Activated CD8-positive, alpha-beta memory T cell treated with anti-CD3 and anti-CD28 coated beads for 36 hours (primary cell): ENCODE data around the gene ZNF132. TPM values are rescaled to one million over a fixed set of nuclear protein-coding genes. Genes with fewer than 3 reads are reported as not detected.
"Not testable (repeated sequence)": the region's sequence is repeated elsewhere in the genome, so short reads cannot be mapped to it uniquely, and the experiment has no call there.

Experiments used
- CTCF ChIA-PET: fragments of 350-600 bp; sonication (Branson Sonifier 250); formaldehyde crosslinking; loops from one replicate; lab custom pipeline; 2021; ENCODE audit warnings: antibody characterized with exemption; lab: Charles Lee
- POLR2A ChIA-PET: fragments of 350-600 bp; sonication (Branson Sonifier 250); formaldehyde crosslinking; loops from one replicate; lab custom pipeline; 2021; ENCODE audit warnings: antibody characterized with exemption; lab: Charles Lee
- total RNA-seq, 2 experiments: library from RNA; stranded (reverse); gene quantifications; one replicate each; pipeline ENCODE4 v1.2.3, GENCODE V29; 2021

Gene ZNF132
- total RNA-seq, 2 experiments from 2014 or later: 5.0 to 5.3 TPM

GRCh38 chr19:58470837-58471543, 31.0 kb upstream of the ZNF132 start:
- POLR2A ChIA-PET, CTCF ChIA-PET: not testable (repeated sequence)

- ChIA-PET CTCF (interaction anchor here (1.2 to 1.5 kb wide), 2 partner anchors 20 to 50 kb away, joined by 3 read pairs; no protein-coding TSS in a partner anchor), POLR2A (no interaction called here)
These were observed 29.5 kb upstream of the ZNF132 start for GRCh38 chr19:58469241-58470013.

- POLR2A ChIA-PET: interaction anchor here (0.6 kb wide), 1 partner anchor 25 kb away, joined by 4 read pairs; no protein-coding TSS in a partner anchor
- CTCF ChIA-PET: interaction anchor here (1.5 kb wide), 1 partner anchor 51 kb away, joined by 3 read pairs; no protein-coding TSS in a partner anchor
These were observed 28.4 kb upstream of the ZNF132 start for GRCh38 chr19:58468216-58468839.

- ChIA-PET CTCF (no interaction called here), POLR2A (no interaction called here)
These were observed 27.0 kb upstream of the ZNF132 start, which contains the start of gene ZNF324 for GRCh38 chr19:58466760-58467589. TSS of gene ZNF324 (plus strand) at chr19:58467080. CDS start at chr19:58469186, 2,106 bp downstream.

GRCh38 chr19:58466089-58466759, 26.3 kb upstream of the ZNF132 start:
- ChIA-PET CTCF (no interaction called here), POLR2A (no interaction called here)

- CTCF ChIA-PET: interaction anchor here (1.0 kb wide), 1 partner anchor 8 kb away, joined by 3 read pairs; the partner anchor contains the start of gene ZNF324B
- POLR2A ChIA-PET: no interaction called here
These were observed 20.1 kb upstream of the ZNF132 start for GRCh38 chr19:58460039-58460438.

- CTCF ChIA-PET: no interaction called here
- POLR2A ChIA-PET: no interaction called here
These were observed 16.2 kb upstream of the ZNF132 start for GRCh38 chr19:58456111-58456510.

GRCh38 chr19:58455306-58455705, 15.4 kb upstream of the ZNF132 start:
- CTCF ChIA-PET: no interaction called here
- POLR2A ChIA-PET: no interaction called here

GRCh38 chr19:58453743-58454142, 13.8 kb upstream of the ZNF132 start:
- CTCF ChIA-PET: no interaction called here
- POLR2A ChIA-PET: no interaction called here

- CTCF ChIA-PET: interaction anchor here (0.8 to 1.5 kb wide), 2 partner anchors 9 to 11 kb away, joined by 3 read pairs; partner anchors contain the start of gene ZNF132
- POLR2A ChIA-PET: interaction anchor here (1.0 kb wide), 1 partner anchor 12 kb away, joined by 3 read pairs; the partner anchor contains the start of gene ZNF132
These were observed 11.6 kb upstream of the ZNF132 start, which contains the start of gene ZNF324B for GRCh38 chr19:58451358-58452101. TSS of gene ZNF324B (plus strand) at chr19:58451622. CDS start at chr19:58453702, 2,080 bp downstream.

- ChIA-PET POLR2A (interaction anchor here (1.0 kb wide), 1 partner anchor 11 kb away, joined by 3 read pairs; the partner anchor contains the start of gene ZNF132), CTCF (interaction anchor here (0.8 to 1.5 kb wide), 2 partner anchors 10 kb away, joined by 3 read pairs; partner anchors contain the start of gene ZNF132)
These were observed 11.0 kb upstream of the ZNF132 start for GRCh38 chr19:58450856-58451357.

GRCh38 chr19:58449980-58450379, 10.0 kb upstream of the ZNF132 start:
- ChIA-PET CTCF (interaction anchor here (0.6 kb wide), 1 partner anchor 127 kb away, joined by 5 read pairs; no protein-coding TSS in a partner anchor), POLR2A (interaction anchor here (0.5 kb wide), 1 partner anchor 11 kb away, joined by 4 read pairs; no protein-coding TSS in a partner anchor)

GRCh38 chr19:58448860-58449259, 8.9 kb upstream of the ZNF132 start:
- CTCF ChIA-PET, POLR2A ChIA-PET: not testable (repeated sequence)

GRCh38 chr19:58442986-58443385, 3.0 kb upstream of the ZNF132 start:
- POLR2A ChIA-PET, CTCF ChIA-PET: not testable (repeated sequence)

GRCh38 chr19:58440556-58440955, 603 bp upstream of the ZNF132 start:
- ChIA-PET CTCF (interaction anchor here (1.1 kb wide), 1 partner anchor 10 kb away, joined by 3 read pairs; no protein-coding TSS in a partner anchor), POLR2A (no interaction called here)

- ChIA-PET POLR2A (no interaction called here), CTCF (no interaction called here)
These were observed 5.7 kb downstream of the ZNF132 start for GRCh38 chr19:58434217-58434616.

- POLR2A ChIA-PET: no interaction called here
These were observed 10.2 kb downstream of the ZNF132 start for GRCh38 chr19:58429745-58430144.

More at GRCh38 chr19:58429745-58430144, 10.2 kb downstream of the ZNF132 start:
- CTCF ChIA-PET: interaction anchor here (0.6 kb wide), 1 partner anchor 689 kb away, joined by 4 read pairs; no protein-coding TSS in a partner anchor
